ENCODE results near the gene BRINP3.

The BRINP3 gene

GRCh38 chr1:190098756-190099155, 378.9 kb downstream of the BRINP3 start:
- DNase-seq: no peak

DNA sequence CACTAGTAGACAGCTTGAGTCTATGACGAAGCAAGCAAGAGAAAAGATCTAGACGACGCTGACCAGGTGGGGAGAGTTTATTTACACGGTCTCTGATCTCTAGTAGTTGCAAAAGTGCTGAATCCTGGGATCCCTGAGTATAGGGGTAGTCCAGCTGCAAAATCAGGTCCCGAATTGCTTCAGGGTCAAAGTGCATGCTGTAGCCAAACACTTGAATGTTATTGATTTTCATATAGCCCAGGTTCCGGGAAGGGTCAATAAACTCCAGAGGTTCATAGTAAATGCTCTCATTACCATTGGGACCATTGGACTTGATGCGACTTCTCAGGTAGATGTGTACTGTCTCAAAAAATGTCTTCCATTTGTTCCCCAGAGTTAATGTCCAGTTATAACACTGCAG, 379.6 kb downstream of the BRINP3 start:
- DNase-seq: no peak

DNA sequence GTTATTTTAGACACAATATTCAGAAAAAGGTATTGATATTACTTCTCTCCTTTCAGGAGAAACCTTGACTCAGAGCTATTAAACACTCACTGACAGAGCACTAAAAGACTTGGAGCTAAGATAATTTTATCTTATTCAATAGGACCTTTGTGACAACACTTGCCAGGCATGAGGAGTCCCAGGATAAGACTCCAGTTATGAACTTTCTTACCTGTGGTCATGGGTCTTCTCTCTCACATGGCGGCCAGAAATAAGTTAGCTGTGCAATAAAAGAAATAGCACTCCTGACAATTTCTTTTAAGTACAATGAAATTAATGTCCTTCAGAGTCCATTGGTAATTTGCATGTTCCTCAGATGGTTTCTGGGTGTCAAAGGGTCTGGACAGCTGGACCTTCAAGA, 382.1 kb downstream of the BRINP3 start:
- no peak for DNase-seq

GRCh38 chr1:190084552-190084951, 393.1 kb downstream of the BRINP3 start:
- DNase-seq: peak in 1 of 2 experiments; percentile 4

GRCh38 chr1:190068304-190068703, 409.4 kb downstream of the BRINP3 start:
- no peak for DNase-seq

DNA sequence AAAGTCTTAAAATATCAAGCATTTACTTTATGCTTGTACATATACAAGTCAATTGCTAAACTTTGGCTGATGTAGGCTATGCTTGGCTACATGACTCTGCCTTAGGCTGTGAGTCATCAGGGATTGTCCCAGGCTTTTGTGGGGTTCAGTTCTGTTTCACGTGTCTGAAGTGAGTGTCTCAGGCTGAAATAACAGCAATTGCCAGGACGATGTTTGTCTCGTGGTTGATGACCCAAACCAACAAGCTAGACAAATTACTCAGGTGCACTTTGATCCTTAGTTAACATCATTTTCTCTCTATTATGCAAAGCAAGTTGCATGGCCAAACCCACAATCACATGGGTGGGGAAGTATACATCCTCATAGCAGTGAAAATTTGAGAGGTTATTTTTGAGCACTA, 410.1 kb downstream of the BRINP3 start:
- no peak for DNase-seq

DNA sequence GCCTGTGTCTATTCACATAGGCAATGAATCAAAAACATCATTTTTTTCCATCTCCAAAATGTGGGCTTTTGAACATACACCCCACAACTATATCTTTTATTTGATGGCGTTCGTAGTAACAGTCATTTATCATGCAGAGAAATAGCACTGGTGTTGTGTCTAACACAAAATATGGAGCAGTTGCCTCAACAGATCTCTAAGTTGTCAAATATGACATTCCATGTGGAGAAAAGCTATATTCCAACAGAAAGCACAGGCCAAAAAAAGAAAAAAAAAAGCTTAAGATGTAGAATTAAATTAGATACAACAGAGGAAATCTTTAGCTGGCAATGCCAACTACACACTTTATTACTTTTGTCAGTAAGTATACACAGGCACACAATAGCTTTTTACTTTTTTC, 411.7 kb downstream of the BRINP3 start:
- no peak for DNase-seq

- no peak for DNase-seq
These were observed 428.4 kb downstream of the BRINP3 start for GRCh38 chr1:190049314-190049713.
